ENCODE data around the gene ABRACL.
"Not testable (repeated sequence)": the region's sequence is repeated elsewhere in the genome, so short reads cannot be mapped to it uniquely, and the experiment has no call there.

ABRACL gene

GRCh38 chr6:139013185-139013800 is 15.3 kb upstream of the ABRACL start:
- no peak for DNase-seq

- no peak for DNase-seq
Observed at GRCh38 chr6:139014945-139015344, 13.6 kb upstream of the ABRACL start.

GRCh38 chr6:139016337-139017213 is 12.0 kb upstream of the ABRACL start:
- peak; percentile 52 for DNase-seq

GRCh38 chr6:139017227-139017626 is 11.3 kb upstream of the ABRACL start:
- no peak for DNase-seq

GRCh38 chr6:139019722-139020121 is 8.8 kb upstream of the ABRACL start:
- no peak for DNase-seq

GRCh38 chr6:139020689-139021088 is 7.9 kb upstream of the ABRACL start:
- DNase-seq = no peak

GRCh38 chr6:139025416-139025815 is 3.1 kb upstream of the ABRACL start:
- peak; percentile 16 for DNase-seq

GRCh38 chr6:139027620-139028182 is 844 bp upstream of the ABRACL start:
- peak; percentile 71 for DNase-seq

- no peak for DNase-seq
Observed at GRCh38 chr6:139028215-139028657, 309 bp upstream of the ABRACL start.

GRCh38 chr6:139029470-139030227 is 1.1 kb downstream of the ABRACL start:
- DNase-seq = peak; percentile 78

- DNase-seq = peak; percentile 75
Observed at GRCh38 chr6:139030228-139030963, 1.9 kb downstream of the ABRACL start.

- DNase-seq = no peak
Observed at GRCh38 chr6:139037490-139037889, 8.9 kb downstream of the ABRACL start.

GRCh38 chr6:139044250-139044649 is 15.7 kb downstream of the ABRACL start:
- no peak for DNase-seq

- no peak for DNase-seq
Observed at GRCh38 chr6:139047677-139048076, 19.1 kb downstream of the ABRACL start.

- not testable (repeated sequence) for DNase-seq
Observed at GRCh38 chr6:139048912-139049311, 20.4 kb downstream of the ABRACL start.

- DNase-seq = not testable (repeated sequence)
Observed at GRCh38 chr6:139050131-139050769, 21.7 kb downstream of the ABRACL start.

- peak; percentile 12 for DNase-seq
Observed at GRCh38 chr6:139050770-139051313, 22.3 kb downstream of the ABRACL start.

- no peak for DNase-seq
Observed at GRCh38 chr6:139051396-139052060, 23.0 kb downstream of the ABRACL start.

GRCh38 chr6:139053382-139053781 is 24.8 kb downstream of the ABRACL start:
- DNase-seq = no peak

- DNase-seq = no peak
Observed at GRCh38 chr6:139054001-139054400, 25.5 kb downstream of the ABRACL start.

GRCh38 chr6:139055709-139056108 is 27.2 kb downstream of the ABRACL start:
- DNase-seq = no peak
